NCI-H146 treated with DMSO at 0.1 percent for 48 hours (cell line): ENCODE measurements around the gene VAT1L.

ENCODE experiments used
- DNase-seq: peaks from one replicate; lab custom pipeline; 2025; ENCODE audit not compliant: unreplicated experiment; lab: John Stamatoyannopoulos, UW

Gene VAT1L, protein sequence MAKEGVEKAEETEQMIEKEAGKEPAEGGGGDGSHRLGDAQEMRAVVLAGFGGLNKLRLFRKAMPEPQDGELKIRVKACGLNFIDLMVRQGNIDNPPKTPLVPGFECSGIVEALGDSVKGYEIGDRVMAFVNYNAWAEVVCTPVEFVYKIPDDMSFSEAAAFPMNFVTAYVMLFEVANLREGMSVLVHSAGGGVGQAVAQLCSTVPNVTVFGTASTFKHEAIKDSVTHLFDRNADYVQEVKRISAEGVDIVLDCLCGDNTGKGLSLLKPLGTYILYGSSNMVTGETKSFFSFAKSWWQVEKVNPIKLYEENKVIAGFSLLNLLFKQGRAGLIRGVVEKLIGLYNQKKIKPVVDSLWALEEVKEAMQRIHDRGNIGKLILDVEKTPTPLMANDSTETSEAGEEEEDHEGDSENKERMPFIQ

DNA sequence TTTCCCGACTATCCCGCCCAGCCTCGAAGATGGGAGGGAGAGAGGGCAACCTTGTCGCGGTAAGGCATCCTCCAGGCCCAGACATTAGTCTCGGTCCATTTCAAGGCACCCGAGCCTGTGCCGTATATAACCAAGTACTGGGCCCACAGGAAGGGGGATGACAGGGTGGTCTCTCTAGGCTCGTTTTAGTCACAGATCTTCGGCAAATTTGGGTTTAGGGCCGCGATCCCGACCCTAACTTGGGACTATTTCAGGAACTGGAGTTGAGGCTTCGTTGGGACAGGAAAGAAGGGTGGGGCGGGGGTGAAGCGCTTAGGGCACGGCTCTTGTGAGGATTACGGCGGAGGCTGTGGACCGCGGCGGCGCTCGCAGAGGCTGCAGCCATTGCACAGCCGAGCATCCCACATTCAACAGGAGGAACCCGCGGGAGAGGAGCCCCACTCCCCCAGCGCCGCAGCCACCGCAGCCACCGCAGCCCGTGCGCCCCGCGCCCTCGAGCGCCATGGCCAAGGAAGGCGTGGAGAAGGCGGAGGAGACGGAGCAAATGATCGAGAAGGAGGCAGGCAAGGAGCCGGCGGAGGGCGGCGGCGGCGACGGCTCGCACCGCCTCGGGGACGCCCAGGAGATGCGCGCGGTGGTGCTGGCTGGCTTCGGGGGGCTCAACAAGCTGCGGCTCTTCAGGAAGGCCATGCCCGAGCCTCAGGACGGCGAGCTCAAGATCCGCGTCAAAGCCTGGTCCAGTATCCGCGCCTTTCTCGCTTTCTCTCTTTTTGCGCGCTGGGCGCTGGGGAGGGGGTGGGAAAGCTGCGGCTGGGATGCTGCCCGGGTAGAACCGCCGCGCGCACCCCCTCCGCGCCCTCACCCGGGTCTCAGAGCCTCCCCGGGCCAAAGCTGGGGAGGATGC is at the start of gene VAT1L:
VAT1L (plus strand) TSS at position 384 of the 904 bp plus-strand sequence; CDS start at position 503, 119 bp downstream.
- no peak for DNase-seq

DNA sequence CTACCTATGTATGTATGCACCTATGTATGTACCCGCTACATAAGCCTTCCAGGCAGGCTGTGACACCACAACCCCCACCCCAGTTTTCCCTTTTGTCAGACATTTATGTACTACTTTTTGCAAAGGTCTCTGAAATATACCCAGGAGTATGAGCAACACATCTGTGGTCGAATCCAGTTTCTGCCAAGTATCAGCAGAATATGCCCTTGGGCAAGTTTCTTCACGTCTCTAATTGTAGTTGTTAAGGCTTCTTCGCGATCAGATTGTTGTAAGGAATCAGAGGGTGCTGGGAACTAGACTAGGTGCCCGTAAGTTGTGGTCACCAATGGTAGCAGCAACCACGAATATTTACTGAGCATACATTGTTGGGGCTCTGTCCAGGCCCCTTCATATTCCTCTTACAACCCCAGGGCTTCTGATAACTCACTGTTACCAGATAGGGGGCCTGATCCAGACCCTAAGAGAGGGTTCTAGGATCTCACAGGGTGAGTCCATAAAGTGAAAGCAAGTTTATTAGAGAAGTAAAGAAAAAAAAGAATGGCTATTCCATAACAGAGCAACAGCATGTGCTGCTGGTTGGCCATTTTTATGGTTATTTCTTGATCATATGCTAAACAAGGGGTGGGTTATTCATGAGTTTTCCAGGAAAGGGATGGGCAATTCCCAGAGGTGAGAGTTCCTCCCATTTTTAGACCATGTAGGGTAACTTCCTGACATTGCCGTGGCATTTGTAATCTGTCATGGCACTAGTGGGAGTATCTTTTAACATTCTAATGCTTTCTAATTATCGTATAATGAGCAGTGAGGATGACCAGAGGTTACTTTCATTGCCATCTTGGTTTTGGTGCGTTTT is 49.4 kb upstream of the VAT1L start:
- DNase-seq = no peak

DNA sequence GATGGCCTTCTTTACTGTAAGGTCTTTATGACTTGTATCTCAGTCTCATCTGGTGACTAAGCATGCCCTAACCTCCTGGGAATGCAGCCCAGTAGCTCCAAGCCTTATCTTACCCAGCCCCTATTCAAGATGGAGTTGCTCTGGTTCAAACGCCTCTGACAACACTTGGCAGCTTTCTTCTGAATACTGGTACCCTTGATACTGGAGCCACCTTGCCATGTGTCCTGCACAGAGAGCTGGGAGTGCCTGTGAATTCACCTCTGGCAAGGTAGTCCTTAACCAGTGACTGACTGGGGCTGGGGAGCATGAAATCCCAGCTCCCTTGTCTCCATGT is 48.8 kb upstream of the VAT1L start:
- no peak for DNase-seq

DNA sequence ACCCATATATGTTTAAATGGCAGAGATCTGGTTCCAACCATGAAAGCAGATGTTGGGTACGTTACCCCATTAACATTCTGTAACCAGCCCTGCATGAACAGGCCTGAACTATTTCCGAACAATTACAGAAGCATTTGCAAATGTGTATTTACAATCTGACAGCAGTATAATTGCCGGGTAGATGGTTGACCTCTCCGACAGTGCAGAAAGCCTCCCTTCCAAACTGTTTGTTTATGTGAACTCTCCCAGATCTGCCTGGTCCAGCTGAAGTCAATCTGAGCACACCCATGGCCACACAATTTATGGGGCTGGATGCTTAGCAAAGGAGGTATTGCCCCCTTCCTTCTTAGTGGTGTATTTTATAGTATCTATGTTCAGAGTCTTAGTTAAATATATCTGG is 44.2 kb upstream of the VAT1L start:
- peak; percentile 0 for DNase-seq

DNA sequence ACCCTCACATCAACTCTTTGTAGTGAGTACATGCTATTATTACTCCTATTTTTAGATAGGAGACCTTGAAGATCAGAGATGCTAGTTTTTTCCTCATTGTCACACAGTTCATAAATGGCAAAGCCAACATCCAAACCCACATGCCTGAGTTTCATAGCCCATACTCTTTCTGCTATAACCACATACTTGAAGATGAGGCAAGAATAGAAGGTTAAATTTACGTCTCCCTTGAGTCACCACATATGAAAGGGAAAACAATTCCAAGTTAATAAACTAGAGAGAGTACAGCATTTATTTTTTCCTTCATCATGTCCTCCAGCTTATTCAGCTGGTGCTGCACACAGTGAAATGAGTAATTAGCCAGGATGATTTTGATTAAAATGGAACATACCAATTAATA is 42.4 kb upstream of the VAT1L start:
- DNase-seq = no peak

DNA sequence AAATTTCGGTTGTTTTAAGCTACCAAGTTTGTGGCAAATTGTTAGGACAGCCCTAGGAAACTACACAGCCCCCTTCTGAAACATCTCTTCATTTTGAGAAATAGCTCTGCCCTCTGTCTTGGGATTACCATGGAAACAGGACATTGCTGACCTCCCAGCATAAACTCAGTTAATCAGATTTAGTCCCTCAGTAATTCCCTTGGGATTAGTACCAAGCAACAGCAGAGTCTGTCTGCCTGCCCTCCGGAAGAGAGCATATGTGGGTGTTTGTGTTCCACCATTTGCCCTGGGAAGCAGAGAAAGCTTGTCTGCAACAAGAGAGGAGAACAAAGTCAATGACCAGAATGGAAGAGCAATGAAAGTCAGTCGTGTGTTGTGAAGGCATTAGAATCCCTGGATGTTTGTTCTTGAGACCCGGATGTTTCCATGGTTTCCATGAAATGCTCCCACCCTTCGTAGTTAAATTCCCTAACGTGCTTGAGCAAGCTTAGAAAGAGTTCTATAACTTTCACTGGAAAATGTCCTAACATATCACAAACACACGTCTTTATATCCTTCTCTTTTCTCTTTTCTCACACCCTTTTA is 39.9 kb upstream of the VAT1L start:
- no peak for DNase-seq

DNA sequence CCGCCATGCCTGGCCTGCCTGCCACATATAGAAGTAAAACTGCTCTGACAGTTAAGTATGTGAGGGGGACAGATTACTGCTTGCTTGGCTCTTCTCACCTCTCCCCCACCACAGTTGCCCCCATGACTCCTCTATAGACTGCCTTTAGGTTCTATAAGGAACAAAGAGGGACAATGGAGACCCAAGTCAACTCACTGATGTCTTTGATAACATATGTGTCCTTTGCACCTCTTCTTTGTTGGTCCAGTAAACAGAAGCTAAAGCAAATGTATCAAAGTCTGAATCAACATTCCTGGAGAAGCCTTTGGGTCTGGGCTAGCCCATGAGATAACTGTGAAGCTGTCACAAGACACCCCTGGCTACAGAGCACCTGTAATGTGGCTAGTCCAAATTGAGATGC is 38.9 kb upstream of the VAT1L start:
- no peak for DNase-seq

DNA sequence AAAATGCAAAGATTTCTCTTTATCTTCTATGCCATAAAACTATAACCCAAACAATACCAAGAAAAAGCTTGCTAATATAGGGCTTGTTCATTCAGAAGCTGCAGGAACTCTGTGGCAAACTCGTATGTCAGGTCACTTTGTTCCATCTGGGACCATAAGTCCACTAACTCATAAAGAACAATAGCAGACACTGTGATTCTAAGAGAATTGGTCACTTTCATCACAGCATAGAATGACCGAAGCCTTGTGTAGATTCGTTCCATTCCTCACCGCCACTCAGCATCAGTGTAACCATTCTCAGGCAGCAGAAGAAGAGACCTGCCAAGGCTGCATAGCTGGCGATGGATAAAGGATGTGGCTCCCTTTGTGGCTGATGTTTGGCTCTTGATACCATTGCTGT is 30.3 kb upstream of the VAT1L start:
- no peak for DNase-seq

DNA sequence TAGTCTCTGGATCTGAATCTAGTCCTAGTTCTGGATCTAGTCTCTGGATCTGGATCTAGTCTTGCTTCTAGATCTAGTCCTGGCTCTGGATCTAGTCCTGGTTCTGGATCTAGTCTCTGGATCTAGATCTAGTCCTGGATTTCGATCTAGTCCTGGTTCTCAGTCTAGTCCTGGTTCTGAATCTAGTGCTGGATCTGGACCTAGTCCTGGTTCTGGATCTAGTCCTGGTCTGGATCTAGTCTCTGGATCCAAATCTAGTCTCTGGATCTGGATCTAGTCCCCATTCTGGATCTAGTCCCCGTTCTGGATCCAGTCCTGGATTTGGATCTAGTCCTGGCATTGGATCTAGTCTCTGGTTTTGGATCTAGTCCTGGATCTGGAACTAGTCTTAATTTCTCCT is 29.9 kb upstream of the VAT1L start:
- DNase-seq = no peak

DNA sequence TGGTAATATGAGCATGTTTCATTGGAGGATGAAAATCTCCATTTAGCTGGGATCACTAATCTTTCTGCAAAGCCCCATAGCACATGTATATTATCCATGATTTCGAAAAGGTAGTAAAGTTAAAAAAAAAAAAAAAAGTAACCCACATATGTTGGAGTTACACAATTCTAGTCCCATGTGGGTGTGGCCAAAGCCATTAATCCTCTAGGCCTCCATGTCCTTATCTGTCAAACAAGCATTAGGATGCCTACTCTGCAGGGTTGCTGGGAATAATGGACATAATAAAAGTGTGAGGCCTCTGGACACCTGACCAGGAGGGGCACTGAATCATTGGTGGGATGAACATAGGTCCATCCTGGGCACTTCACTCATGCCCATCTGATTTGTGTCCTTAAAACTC is 29.2 kb upstream of the VAT1L start:
- DNase-seq = no peak

DNA sequence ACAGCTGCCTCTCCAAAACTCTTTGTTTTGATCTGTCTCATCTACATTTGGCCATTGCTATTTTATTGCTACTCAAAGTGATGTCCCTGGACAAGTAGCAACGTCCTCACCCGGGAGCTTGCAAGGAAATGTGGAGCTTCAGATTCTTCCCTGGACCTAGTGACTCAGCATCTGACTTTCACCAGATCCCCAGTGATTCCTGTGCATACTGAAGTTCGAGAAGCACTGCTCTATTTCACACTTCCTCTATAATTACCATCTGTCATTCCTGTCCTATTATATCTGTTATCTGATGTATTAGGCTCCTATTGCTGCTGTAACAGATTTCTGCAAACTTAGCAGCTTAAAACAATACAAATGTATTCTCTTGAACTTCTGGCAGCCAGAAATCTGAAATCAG is 28.5 kb upstream of the VAT1L start:
- DNase-seq = no peak

DNA sequence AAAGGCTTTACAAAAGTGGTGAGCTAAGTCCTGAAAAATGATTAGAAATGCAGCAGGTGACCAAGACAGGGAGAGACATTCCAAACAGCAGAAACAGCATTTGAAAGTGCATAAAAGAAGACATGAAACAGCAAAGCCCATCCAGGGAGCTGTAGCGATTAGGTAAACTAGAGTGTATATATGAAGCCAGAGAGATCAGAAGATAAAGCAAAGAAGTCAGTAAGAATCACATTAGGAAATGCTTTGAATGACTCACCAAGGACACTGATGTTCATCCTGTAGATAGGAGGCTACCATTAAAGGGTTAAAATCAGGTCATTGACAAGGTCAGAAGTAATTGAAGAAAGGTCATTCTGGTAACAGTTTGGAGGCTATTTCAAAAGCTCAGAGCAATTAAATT is 27.6 kb upstream of the VAT1L start:
- DNase-seq = no peak

DNA sequence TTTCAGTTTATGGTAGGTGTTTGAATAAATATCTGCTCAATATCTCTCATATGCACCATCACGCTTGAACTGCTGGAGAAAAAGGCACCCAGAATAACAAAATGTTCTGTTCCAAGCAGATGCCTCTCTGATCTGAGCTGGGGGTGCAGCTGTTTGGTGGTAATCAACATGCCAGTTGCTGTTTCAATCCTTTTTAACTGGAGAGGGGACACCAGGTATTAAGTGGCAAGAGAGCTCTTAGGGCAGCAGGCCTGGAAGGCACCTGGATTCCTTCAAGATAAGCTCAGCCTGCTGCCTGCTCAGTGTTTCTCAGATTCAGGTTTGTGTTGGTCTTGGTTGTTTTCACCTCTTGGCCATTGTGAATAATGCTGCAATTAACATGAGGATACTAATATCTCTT is 27.2 kb upstream of the VAT1L start:
- no peak for DNase-seq

DNA sequence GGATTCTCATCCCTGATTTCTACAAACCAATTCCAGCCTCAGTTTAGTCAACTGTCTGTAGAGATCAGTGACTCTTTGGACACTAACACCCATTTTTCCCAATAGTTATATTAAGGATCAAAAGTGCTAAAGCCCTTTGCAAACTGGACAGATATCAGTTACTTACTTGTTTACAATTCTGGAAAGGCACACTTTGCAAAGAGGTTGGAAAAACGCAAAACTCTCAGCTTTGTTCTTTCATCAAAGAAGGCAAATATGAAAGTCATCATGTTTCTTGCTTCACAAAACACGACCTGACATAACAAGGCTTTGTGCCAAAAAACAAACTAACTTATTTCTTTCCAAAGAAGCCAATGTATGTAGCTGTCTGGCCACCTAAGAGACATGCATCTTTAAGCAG is 26.1 kb upstream of the VAT1L start:
- DNase-seq = no peak

DNA sequence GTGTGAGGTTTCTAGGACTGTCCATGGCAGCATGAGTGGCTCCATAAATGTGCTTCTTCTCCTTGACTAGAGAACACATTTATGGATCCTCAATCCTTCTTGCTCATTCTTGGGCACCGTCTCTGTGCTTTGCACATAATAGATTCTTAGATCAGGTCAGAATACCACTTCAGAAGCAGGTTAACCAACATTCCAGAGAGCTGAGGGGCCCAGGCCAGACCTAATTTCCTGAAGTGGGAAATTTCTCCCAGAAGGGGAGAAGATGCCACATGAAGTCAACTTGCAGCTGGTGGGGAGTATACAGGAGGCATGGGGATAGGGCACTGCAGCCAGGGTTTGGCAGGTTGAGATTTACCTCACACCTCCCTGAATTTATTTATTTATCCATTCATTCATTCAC is 24.4 kb upstream of the VAT1L start:
- DNase-seq = no peak

DNA sequence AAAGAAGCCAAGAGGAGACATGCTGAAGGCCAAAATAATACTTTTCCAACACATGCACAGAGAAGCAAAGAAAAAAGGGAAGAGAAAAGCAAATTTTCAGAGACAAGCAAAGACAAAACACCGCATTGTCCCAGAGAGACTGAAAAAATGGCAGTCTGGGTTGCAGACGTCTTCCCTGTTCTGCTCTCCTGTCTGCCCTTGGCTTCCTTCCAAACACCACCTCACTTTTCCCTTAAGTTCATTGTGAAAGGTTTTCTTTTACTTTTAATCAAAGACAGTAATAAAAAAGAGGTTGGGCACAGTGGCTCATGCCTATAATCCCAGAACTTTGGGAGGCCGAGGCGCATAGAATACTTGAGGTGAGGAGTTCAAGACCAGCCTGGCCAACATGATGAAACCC is 21.2 kb upstream of the VAT1L start:
- no peak for DNase-seq

DNA sequence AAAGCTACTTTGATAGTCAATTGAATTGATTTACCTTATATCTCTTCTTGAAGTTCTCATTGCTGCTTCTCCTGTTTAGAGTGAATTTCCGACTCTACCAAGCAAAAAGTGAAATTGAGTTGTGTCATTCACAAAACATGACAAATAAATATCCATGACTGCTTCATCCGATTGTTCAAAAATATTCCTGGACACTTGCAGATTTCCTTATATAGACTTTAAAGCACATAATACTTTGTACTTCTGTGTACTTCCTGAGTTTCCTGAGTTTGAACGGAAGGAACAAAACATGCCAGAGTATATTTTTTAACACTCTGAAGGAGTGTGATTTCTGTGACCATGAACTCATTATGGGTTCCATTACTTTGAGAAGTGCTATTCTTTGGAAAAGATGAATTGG is 20.5 kb upstream of the VAT1L start:
- DNase-seq = no peak

DNA sequence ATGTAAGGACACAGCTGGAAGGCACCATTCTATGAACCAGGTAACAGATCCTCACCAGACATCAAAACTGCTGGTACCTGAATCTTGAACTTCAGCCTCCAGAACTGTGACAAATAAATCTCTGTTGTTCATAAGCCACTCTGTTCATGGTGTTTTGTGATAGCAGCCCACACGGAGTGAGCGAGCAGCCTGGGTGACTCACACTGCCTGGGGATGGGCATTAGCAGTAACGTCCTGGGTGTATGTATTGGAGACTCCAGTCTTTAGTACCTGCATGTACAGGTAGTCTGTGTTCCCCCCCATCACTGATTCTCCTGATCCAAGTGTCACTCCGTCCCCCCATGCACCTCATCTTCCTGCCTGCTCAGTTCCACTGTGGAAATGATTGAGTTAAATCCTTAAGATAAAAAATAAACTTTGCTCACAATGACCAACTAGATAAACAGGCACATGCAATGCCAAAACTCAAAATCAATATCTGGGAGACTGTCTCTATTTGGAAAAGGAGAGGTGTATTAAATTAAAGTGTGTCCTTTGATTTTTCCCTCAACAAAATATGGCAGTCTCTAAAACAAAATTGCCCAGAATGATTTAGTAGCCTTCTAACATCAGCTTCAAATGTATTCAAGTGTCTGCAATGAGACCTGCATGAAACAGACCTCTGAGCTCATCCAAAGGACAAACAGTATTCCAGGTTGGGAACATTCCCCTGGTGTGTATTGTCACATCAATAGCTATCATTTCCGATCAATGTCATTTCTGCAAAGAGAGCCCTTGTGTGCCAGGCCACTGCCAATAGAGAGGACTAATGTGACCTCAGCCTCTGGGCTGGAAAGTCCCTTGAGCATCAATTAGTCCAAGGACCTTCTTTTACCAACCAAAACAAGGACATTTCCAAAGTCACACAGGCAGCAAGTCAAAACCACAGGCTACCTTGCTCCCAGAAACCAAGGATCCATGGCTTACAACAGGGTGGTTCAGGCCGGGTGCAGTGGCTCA is 12.2 kb upstream of the VAT1L start:
- no peak for DNase-seq

DNA sequence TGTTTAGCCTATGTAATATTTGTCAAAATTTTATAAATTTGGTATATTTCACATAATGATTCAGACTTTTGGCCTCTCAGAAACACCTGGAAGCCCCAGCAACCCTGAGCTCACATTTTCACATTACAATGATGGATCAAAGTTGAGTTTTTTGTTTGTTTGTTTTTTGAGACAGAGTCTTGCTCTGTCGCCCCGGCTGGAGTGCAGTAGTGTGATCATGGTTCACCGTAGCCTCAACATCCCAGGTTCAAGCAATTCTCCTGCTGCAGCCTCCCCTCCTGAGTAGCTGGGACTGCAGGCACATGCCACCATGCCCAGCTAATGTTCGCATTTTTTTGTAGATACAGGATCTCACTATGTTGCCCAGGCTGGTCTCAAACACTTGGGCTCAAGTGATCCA is 10.6 kb upstream of the VAT1L start:
- no peak for DNase-seq

DNA sequence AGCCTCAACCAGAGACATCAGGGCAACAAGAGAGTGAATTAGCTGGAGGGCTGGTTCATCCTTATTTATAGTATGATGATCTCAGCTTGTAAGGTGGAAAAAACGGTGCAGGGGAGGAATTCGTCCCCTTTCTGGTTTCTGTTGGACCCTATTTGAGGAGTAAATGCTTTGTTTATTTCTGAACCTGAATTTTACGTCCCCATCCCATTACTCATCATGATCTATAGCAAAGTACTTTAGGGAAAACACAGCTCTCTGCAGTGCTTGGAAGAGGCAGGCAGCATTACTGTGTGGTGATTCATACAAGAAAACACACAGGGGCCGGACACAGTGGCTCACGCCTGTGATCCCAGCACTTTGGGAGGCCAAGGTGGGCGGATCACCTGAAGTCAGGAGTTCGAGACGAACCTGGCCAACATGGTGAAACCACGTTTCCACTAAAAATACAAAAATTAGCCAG is 8.0 kb upstream of the VAT1L start:
- no peak for DNase-seq
